ENCODE measurements around the gene KRTAP5-5.

KRTAP5-5 gene

DNA sequence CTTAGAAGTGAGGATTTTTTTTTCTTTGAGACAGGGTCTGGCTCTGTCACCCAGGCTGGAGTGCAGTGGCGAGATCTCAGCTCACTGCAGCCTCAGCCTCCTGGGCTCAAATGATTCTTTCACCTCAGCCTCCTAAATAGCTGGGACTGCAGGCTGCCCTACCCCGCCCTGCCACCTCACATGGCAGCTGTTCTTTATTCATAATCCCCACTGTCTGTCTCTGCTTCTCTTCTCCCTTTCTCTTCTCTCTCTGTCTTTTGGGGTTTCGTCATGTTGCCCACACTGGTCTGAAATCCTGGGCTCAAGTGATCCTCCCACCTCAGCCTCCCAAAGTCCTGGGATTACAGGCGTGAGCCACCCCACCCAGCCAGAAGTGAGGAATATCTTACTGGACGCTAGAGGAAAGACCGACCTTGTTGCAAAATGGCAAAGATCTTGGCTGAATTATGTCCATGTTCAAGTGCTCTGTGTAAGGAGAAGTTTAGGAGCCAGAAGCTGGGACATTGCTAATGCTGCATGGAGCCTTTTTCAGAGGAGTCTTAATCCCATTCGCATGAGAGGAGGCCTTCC lies 21.9 kb downstream of the KRTAP5-5 start:
- DNase-seq (ENCODE audit: low read depth), result no peak
- H3K4me3 ChIP-seq (ENCODE audit: low read depth, low read length), result no peak overlapping the region
- TF ChIP-seq, protein P1, sequence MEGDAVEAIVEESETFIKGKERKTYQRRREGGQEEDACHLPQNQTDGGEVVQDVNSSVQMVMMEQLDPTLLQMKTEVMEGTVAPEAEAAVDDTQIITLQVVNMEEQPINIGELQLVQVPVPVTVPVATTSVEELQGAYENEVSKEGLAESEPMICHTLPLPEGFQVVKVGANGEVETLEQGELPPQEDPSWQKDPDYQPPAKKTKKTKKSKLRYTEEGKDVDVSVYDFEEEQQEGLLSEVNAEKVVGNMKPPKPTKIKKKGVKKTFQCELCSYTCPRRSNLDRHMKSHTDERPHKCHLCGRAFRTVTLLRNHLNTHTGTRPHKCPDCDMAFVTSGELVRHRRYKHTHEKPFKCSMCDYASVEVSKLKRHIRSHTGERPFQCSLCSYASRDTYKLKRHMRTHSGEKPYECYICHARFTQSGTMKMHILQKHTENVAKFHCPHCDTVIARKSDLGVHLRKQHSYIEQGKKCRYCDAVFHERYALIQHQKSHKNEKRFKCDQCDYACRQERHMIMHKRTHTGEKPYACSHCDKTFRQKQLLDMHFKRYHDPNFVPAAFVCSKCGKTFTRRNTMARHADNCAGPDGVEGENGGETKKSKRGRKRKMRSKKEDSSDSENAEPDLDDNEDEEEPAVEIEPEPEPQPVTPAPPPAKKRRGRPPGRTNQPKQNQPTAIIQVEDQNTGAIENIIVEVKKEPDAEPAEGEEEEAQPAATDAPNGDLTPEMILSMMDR (IDR thresholded peaks at IDR 0.05; ENCODE audit: insufficient read depth, low read depth, low read length, missing control alignments), result no peak

- DNase-seq (ENCODE audit: low read depth), result no peak
- H3K4me3 ChIP-seq (ENCODE audit: low read depth, low read length), result no peak overlapping the region
- TF ChIP-seq, protein P1 (IDR thresholded peaks at IDR 0.05; ENCODE audit: insufficient read depth, low read depth, low read length, missing control alignments), result no peak
Observed at GRCh38 chr11:1652026-1652425, 22.5 kb downstream of the KRTAP5-5 start.

- TF ChIP-seq, protein P1 (IDR thresholded peaks at IDR 0.05; ENCODE audit: insufficient read depth, low read depth, low read length, missing control alignments), result no peak
- no peak overlapping the region for H3K4me3 ChIP-seq (ENCODE audit: low read depth, low read length)
- no peak for DNase-seq (ENCODE audit: low read depth)
Observed at GRCh38 chr11:1652442-1652770, 22.8 kb downstream of the KRTAP5-5 start.

DNA sequence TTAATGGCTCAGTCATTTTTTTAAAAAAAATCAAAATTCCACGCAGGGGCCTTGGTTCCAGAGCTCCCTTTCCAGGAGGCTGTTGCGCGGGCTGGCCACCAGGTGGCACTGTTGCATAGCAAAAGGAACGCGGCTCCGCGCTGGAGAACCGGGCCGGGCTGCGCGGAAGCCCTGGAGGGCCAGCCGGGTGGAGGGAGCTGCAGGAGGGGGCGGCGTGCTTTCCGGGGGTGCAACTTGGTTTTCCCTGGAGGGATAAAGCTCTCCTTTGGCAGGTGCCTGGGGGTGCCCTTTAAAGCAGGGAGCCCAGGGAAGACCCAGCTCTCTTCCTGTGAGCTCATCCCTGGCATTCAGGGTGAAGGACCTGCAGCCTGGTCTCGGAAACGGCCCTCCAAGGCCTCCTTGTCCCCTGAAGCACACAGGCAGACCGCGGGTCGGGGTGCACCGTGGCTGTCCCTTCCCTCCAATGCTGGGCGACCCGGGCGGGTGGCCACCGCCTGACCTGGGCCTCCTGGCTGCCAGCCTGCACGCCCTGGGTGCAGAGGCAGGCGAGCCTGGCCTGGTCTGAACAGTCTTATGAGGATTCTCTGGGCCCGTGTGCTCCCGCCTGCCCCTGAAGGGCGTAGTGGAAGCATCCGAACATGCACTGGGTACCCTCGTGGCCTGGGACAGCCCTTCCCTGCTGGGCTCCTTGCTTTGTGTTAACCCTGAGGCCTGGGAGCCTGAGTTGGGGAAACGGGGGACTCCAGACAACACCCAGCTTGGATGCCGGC lies 23.4 kb downstream of the KRTAP5-5 start:
- no peak overlapping the region for H3K4me3 ChIP-seq (ENCODE audit: low read depth, low read length)
- DNase-seq (ENCODE audit: low read depth), result peak; percentile 54
- TF ChIP-seq, protein P1 (IDR thresholded peaks at IDR 0.05; ENCODE audit: insufficient read depth, low read depth, low read length, missing control alignments), result peak; percentile 85

DNA sequence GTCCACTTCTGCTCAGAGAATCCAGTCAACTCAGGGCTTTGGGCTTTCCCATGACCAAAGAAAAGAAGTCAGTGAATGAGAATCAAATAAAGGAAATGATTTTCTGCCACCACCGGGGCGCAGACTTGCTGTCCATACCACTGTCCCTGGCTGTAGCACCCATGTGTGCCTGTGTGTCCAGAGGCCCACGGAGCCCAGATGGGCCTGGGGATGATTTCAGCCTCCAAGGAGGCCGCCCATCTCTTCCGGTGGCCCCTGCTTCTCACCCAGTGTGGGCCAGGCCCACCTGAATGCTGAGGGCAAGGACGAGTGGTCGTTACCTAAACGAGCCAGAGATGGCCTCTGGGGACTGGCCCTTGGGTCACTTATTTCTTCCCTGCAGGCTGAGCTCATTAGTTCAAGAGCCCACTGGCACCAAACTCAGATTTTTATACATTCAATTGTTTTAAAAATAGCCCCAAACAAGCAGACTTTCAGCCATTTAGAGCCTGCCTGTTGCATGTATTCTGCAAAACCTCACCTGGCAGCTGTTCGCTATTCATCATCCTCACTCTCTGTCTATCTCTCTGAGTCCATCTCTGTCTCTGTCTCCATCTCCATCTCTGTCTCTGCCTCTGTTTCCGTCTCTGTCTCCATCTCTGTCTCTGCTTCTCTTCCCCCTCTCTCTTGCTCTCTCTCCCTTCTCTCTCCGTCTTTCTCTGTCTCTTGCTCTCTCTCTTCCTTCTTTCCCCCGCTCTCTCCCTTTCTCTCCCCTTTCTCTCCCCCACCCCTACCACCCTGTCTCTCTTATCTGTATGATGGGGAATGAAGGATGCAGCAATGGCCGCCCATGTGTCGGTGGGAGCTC lies 24.2 kb downstream of the KRTAP5-5 start:
- no peak overlapping the region for H3K4me3 ChIP-seq (ENCODE audit: low read depth, low read length)
- TF ChIP-seq, protein P1 (IDR thresholded peaks at IDR 0.05; ENCODE audit: insufficient read depth, low read depth, low read length, missing control alignments), result no peak
- DNase-seq (ENCODE audit: low read depth), result no peak

DNA sequence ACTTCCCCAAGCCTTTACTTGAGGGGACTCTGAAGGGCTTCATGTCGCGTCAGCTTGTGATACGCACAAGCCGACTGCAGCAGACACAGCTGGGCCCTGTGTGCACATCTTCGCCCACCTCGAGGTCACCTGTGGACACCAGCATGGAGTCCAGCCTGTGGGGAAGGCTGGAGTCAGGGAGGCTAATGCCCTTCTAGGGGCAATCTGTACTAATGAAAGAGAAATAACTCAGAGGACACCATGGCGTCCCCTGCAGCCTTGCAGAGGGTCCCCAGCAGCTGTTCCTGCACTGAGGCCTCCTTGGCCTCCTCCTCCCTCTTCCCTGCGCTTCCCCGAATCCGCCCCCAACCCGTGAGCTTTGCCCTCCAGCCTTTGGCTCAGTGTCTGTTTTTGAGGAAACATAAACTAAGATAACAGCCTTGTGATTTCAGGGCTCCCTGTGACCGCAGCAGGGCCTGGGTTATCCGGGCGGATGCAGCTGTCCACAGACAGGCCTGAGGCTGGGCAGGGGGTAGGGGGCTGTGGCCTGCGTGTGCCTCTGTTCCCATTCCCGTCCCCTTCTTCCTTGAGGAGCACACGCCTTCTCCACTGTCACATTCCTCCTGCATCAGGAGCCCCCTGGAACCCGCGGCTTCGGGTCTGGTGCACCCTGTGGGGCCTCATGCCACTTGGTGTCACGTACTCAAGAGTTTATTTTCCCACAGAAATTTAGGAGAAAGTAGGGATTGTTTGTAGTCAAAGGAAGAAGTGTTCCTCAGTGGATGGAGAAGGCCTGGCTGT lies 25.0 kb downstream of the KRTAP5-5 start:
- no peak for DNase-seq (ENCODE audit: low read depth)
- H3K4me3 ChIP-seq (ENCODE audit: low read depth, low read length), result no peak overlapping the region
- TF ChIP-seq, protein P1 (IDR thresholded peaks at IDR 0.05; ENCODE audit: insufficient read depth, low read depth, low read length, missing control alignments), result no peak

All from GM12865 (cell line).